Kidney glomerular epithelial cell (primary cell): Measurements from ENCODE around the gene HCN2.
"Not testable (repeated sequence)": the region's sequence is repeated elsewhere in the genome, so short reads cannot be mapped to it uniquely, and the experiment has no call there.

Experiments used
- DNase-seq: peaks from one replicate; lab custom pipeline; 2025; lab: John Stamatoyannopoulos, UW

Gene HCN2

GRCh38 chr19:620166-620862, 30.6 kb downstream of the HCN2 start:
- DNase-seq: no peak

DNA sequence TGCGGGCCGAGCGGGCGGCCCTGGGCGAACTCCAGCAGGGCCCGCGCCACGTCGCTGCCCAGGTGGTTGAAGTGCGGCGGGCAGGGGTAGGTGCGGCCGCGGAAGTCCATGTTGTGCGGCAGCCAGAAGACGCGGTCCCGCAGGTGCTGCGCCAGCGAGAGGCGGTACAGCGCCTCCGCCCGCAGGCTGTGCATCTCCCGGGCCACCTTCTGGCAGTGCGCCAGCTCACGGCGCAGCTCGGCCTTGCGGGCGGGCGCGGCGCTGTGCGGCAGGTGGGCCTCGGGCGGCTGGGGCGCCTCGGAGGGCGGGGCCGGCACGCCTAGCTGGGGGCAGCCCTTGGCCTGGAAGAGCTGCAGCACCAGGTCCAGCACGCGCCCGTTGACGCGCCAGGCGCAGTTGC, 31.5 kb downstream of the HCN2 start:
- DNase-seq: not testable (repeated sequence)

GRCh38 chr19:621819-622218, 32.1 kb downstream of the HCN2 start:
- no peak for DNase-seq

DNA sequence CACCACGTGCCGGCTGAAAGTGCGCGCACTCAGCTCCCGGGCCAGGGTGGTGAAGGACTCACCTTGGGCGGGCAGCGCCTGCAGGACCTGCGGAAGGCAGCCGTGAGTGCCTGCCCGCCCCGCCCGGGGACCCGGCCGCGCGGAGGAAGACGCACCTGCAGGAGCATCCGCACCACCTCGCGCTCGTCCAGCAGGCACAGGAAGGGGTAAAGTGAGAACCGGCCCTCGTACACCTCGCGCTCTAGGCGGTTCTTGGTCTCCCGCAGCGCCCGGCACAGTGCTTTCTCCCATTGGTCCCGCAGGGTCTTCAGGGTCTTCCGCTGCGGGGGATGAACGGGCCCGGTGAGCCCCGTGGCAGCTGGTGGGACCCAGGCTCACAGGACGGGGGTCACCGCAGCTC, 33.0 kb downstream of the HCN2 start:
- DNase-seq: no peak

- DNase-seq: no peak
Measured at GRCh38 chr19:623175-623916, 33.7 kb downstream of the HCN2 start.

DNA sequence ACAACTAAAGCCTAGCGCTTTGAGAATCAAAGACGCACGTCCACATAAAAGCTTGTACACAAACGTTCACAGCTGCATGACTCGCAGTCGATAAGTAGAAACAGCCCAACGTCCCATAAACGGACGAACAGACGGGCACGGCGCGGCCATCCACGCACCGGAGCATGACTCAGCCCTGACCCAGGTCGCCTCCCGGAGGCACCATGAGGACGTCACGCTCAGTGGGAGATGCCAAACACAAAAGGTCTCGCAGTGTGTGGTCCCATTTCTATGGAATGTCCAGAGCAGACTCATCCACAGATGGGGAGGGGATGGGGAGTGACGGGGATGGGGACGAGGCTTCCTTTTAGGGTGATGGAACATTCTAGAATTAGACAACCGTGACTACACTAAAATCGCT, 34.3 kb downstream of the HCN2 start:
- DNase-seq: peak; percentile 6

DNA sequence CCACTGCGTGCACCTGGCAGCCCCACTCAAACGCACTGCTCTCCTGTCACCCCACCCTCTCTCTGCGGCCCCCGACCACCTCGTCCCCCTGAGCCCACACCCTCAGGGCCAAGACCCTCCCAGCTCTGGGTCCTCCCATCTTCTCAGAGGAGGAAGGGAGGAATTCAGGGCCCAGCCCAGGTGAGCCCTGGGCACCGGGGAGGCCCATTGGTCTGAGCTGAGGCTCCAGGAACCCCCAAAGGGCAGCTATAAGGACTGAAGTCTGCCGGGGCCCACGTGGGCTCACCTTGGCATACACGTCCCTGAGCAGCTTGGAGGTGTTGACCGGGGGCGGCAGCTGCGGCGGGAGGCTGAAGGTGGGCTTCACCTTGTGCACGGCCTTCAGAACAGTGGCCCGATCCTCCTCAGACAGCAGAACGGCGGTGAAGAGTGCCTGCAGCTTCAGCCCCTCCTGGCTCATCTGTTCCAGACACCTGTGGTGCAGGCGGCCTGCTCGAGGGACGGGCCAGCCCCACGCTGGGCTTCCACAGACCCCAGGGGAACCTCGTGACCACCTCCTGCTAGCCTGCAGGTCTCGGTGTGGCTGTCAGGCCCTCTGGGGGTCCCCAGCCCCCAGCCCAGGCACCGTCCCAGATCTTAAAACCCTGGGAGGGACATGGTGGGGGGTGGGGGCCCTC, 34.9 kb downstream of the HCN2 start:
- no peak for DNase-seq

DNA sequence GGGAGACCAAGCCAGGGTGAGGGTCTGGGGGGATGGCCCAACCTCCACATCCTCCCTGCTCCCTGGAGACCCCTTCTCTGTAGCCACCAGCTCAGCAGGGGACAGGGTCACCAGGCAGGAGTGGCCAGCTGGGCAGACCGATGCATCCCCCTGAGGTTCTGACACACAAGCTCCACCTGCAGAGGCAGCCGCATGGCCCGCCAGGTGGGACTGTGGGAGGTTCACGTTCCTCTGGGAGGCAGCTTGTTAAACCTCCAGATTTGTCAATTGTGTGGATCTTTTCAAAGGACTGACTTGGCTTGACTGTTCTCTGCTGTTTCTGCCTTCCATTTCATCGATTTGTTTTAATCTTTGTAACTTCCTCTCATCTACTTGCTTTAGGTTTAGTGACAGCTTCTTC, 35.6 kb downstream of the HCN2 start:
- no peak for DNase-seq

- DNase-seq: not testable (repeated sequence)
Measured at GRCh38 chr19:626566-626965, 36.9 kb downstream of the HCN2 start.

GRCh38 chr19:628168-628567, 38.5 kb downstream of the HCN2 start:
- DNase-seq: no peak

DNA sequence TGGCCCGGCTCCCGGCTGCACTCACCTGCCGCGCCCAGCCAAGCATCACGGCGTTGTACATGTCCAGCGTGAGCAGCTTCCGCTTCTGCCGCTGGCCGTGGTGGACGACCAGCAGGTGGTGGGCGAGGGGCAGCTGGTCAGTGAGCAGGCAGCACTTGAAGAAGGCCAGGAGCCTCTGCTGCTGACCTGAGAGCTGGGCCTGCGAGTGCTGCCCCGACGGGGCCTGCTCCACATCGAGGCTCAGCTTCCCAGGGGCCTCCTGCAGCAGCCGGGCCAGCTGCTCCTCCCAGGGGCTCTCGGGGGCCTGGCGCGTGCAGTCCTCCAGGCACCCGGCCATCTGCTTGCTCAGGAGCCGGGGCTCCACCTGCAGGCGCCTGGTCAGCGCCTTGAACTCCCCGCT, 39.8 kb downstream of the HCN2 start:
- DNase-seq: not testable (repeated sequence)

GRCh38 chr19:629961-630714, 40.5 kb downstream of the HCN2 start:
- DNase-seq: no peak

- peak; percentile 18 for DNase-seq
Measured at GRCh38 chr19:632579-633067, 42.9 kb downstream of the HCN2 start.

- DNase-seq: peak; percentile 95
Measured at GRCh38 chr19:633068-633785, 43.5 kb downstream of the HCN2 start, which contains the start of gene POLRMT. Gene POLRMT (minus strand): TSS chr19:633537. CDS start chr19:633512, 25 bp downstream.

- no peak for DNase-seq
Measured at GRCh38 chr19:633786-634639, 44.3 kb downstream of the HCN2 start.

GRCh38 chr19:634975-635652, 45.4 kb downstream of the HCN2 start:
- DNase-seq: no peak

DNA sequence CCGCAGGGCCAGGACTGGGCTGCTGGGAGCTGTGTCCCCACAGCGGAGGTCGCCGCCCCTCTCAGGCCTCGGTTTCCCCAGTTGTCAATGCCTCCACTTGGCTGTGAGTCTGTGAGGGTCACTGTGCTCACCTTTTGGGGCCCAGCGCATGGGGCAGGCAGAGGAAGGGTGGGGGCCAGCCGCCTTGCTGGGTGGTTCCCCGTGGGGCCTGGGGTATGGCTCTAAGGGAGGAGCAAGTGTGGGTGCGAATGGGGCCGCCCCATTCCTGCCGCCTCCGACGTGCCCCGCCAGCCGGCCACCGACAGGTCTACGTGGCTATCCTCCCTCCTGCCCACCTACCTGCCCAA, 49.2 kb downstream of the HCN2 start:
- no peak for DNase-seq

DNA sequence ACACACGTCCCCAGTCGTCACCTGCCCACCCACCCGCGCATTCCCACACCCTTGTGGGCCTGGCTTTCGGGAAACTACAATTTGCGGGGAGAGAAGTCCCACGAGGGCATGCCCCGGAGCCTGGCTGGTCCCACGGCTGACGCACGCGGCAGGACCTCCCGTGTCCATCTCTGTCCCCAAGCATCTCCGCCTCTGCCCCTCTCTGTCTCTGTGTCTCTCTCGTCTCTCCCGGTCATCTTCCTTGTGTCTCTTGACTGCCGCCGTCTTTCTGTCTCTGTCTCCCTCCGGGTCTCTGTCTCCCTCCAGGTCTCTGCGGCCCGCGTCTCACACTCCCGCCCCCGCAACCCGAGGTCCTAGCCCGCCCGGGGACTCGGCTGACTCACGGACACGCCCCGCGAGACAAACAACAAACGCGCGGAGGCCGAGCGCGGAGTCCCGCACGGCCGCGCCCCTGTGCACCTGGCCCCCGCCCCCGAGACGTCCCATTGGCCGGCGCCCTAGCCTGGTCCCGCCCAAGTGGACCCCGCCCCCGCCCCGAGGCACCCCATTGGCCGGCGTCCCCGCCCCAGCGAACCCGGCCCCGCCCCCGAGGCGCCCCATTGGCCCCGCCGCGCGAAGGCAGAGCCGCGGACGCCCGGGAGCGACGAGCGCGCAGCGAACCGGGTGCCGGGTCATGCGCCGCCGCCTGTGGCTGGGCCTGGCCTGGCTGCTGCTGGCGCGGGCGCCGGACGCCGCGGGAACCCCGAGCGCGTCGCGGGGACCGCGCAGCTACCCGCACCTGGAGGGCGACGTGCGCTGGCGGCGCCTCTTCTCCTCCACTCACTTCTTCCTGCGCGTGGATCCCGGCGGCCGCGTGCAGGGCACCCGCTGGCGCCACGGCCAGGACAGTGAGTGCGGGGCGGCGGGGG, 49.8 kb downstream of the HCN2 start, which contains the start of gene FGF22:
FGF22 (plus strand) TSS at position 627 of the 908 bp plus-strand sequence; CDS start at position 674, 47 bp downstream.
- DNase-seq: peak; percentile 42

- DNase-seq: no peak
Measured at GRCh38 chr19:640161-640558, 50.5 kb downstream of the HCN2 start.
